GM19467 (cell line): ENCODE measurements around the gene CST7.
"Not testable (repeated sequence)": the region's sequence is repeated elsewhere in the genome, so short reads cannot be mapped to it uniquely, and the experiment has no call there.

ENCODE experiments used
- ATAC-seq: cut with Tn5 transposase; IDR thresholded peaks from one replicate; pipeline ENCODE4 v1.9.1; 2021; ENCODE audit warnings: mild to moderate bottlenecking, moderate library complexity; ENCODE audit not compliant: unreplicated experiment

Gene CST7

GRCh38 chr20:24929867-24930723 is 19.0 kb upstream of the CST7 start:
- ATAC-seq = not testable (repeated sequence)

GRCh38 chr20:24930724-24931688 is 18.1 kb upstream of the CST7 start:
- not testable (repeated sequence) for ATAC-seq

- not testable (repeated sequence) for ATAC-seq
Measured at GRCh38 chr20:24931893-24932292, 17.2 kb upstream of the CST7 start.

GRCh38 chr20:24933266-24933908 is 15.7 kb upstream of the CST7 start:
- no peak for ATAC-seq

GRCh38 chr20:24934101-24934661 is 14.9 kb upstream of the CST7 start:
- no peak for ATAC-seq

GRCh38 chr20:24934716-24935115 is 14.4 kb upstream of the CST7 start:
- ATAC-seq = no peak

GRCh38 chr20:24935140-24935539 is 13.9 kb upstream of the CST7 start:
- no peak for ATAC-seq

GRCh38 chr20:24935766-24936525 is 13.1 kb upstream of the CST7 start:
- no peak for ATAC-seq

- ATAC-seq = no peak
Measured at GRCh38 chr20:24936526-24937407, 12.3 kb upstream of the CST7 start.

GRCh38 chr20:24937579-24937978 is 11.5 kb upstream of the CST7 start:
- ATAC-seq = no peak

GRCh38 chr20:24938498-24938897 is 10.6 kb upstream of the CST7 start:
- ATAC-seq = no peak

- no peak for ATAC-seq
Measured at GRCh38 chr20:24939036-24939435, 10.0 kb upstream of the CST7 start.

- ATAC-seq = no peak
Measured at GRCh38 chr20:24942679-24943078, 6.4 kb upstream of the CST7 start.

- no peak for ATAC-seq
Measured at GRCh38 chr20:24943196-24943595, 5.9 kb upstream of the CST7 start.

GRCh38 chr20:24943731-24944130 is 5.3 kb upstream of the CST7 start:
- ATAC-seq = no peak

- not testable (repeated sequence) for ATAC-seq
Measured at GRCh38 chr20:24946376-24946775, 2.7 kb upstream of the CST7 start.

GRCh38 chr20:24948396-24948938 is 602 bp upstream of the CST7 start:
- ATAC-seq = not testable (repeated sequence)

- ATAC-seq = no peak
Measured at GRCh38 chr20:24949756-24950127, 673 bp downstream of the CST7 start.
